HepG2 (cell line): Measurements from ENCODE around the gene SSPN. TPM values are rescaled to one million over a fixed set of nuclear protein-coding genes. Genes with fewer than 3 reads are reported as not detected.

Experiments used
- CAMTA2 ChIP-seq: sonication (generic); formaldehyde crosslinking; IDR thresholded peaks from 2 replicates; pipeline ENCODE4 v1.4.0; 2020; ENCODE audit warnings: mild to moderate bottlenecking, missing genetic modification reagents, borderline replicate concordance
- FOXK1 ChIP-seq: sonication (generic); formaldehyde crosslinking; IDR thresholded peaks from 2 replicates; pipeline ENCODE4 v1.4.0; 2020; ENCODE audit warnings: low read depth, missing genetic modification reagents, borderline replicate concordance
- GRHL1 ChIP-seq: sonication (generic); formaldehyde crosslinking; conservative IDR thresholded peaks from 2 replicates; pipeline ENCODE4 v1.8.0; 2022; ENCODE audit warnings: missing genetic modification reagents
- IRF9 ChIP-seq: sonication (generic); formaldehyde crosslinking; IDR thresholded peaks from 2 replicates; pipeline ENCODE4 v1.8.0; 2022; ENCODE audit warnings: missing genetic modification reagents, mild to moderate bottlenecking, borderline replicate concordance
- MLXIP ChIP-seq: sonication (generic); formaldehyde crosslinking; IDR thresholded peaks from 2 replicates; pipeline ENCODE4 v1.9.0; 2021; ENCODE audit warnings: missing genetic modification reagents, borderline replicate concordance
- NCOR1 ChIP-seq: fragments of 200-600 bp; sonication (generic); IDR thresholded peaks from 2 replicates; pipeline ENCODE4 v1.7.0; 2017; ENCODE audit warnings: antibody characterized with exemption, low read length, borderline replicate concordance
- NR2C2 ChIP-seq: sonication (generic); formaldehyde crosslinking; IDR thresholded peaks from 2 replicates; pipeline ENCODE4 v1.4.0; 2020; ENCODE audit warnings: missing genetic modification reagents, mild to moderate bottlenecking, moderate library complexity, borderline replicate concordance
- POLR2G ChIP-seq: fragments of 200-400 bp; formaldehyde crosslinking; IDR thresholded peaks from 2 replicates; pipeline ENCODE4 v1.6.1; 2018; ENCODE audit warnings: mild to moderate bottlenecking, low read depth, low read length, moderate library complexity
- SIN3A ChIP-seq: IDR thresholded peaks from 2 replicates; pipeline ENCODE4 v1.6.1; 2011; ENCODE audit warnings: low read depth, mild to moderate bottlenecking, control low read depth, low read length, borderline replicate concordance
- SMARCC2 ChIP-seq: fragments of 450-650 bp; IDR thresholded peaks from 2 replicates; pipeline ENCODE4 v1.6.1; 2017; ENCODE audit warnings: antibody characterized with exemption, mild to moderate bottlenecking
- TBL1XR1 ChIP-seq: fragments of 150-350 bp; IDR thresholded peaks from 2 replicates; pipeline ENCODE4 v1.6.1; 2014; ENCODE audit warnings: borderline replicate concordance, low read length; ENCODE audit not compliant: partially characterized antibody
- YEATS2 ChIP-seq: sonication (generic); formaldehyde crosslinking; IDR thresholded peaks from 2 replicates; pipeline ENCODE4 v1.4.0; 2020; ENCODE audit warnings: missing genetic modification reagents, borderline replicate concordance
- ZNF143 ChIP-seq: sonication (generic); formaldehyde crosslinking; IDR thresholded peaks from 2 replicates; pipeline ENCODE4 v1.4.0; 2020; ENCODE audit warnings: missing genetic modification reagents
- ZNF441 ChIP-seq: sonication (generic); formaldehyde crosslinking; IDR thresholded peaks from 2 replicates; pipeline ENCODE4 v1.7.0; 2021; ENCODE audit warnings: missing genetic modification reagents, borderline replicate concordance
- ZNF766 ChIP-seq: sonication (generic); formaldehyde crosslinking; IDR thresholded peaks from 2 replicates; pipeline ENCODE4 v1.5.0; 2020; ENCODE audit warnings: missing genetic modification reagents, borderline replicate concordance
- ZNF782 ChIP-seq: sonication (generic); formaldehyde crosslinking; IDR thresholded peaks from 2 replicates; pipeline ENCODE4 v1.4.0; 2020; ENCODE audit warnings: missing genetic modification reagents, mild to moderate bottlenecking, borderline replicate concordance
- ZNF83 ChIP-seq: sonication (generic); formaldehyde crosslinking; IDR thresholded peaks from 2 replicates; pipeline ENCODE4 v1.4.0; 2020; ENCODE audit warnings: missing genetic modification reagents, mild to moderate bottlenecking, borderline replicate concordance
- polyA plus RNA-seq, 8 experiments: library from polyadenylated mRNA; depleted of rRNA in 3 of 8; stranded (reverse) in 7 of 8; unstranded in 1 of 8; fragments of >200 nt; fragmentation: Illumina TruSeq in 4 of 8; extraction: Trizol in 4 of 8; gene quantifications; 2 replicates each; pipeline versions ENCODE4 v1.2.1 to v1.2.3, GENCODE V29; 2011 to 2016; ENCODE audit warnings: low read depth in 4 of 8, missing spikeins in 1 of 8, mixed read lengths in 1 of 8; ENCODE audit not compliant: insufficient read depth in 1 of 8
- total RNA-seq, 5 experiments: library from RNA; depleted of rRNA; stranded (reverse); fragments of >200 nt; fragmentation: Illumina TruSeq; extraction: Trizol; gene quantifications; 2 replicates each; pipeline ENCODE4 v1.2.3, GENCODE V29; 2016; ENCODE audit warnings: low read depth in 1 of 5

SSPN gene
- total and polyA plus RNA-seq, 2 of the 13 experiments (the other 11 are each of a cell fraction or from before 2014, with no cell fraction given), result not detected

GRCh38 chr12:26274441-26275312 lies 79.3 kb downstream of the SSPN start (continued):
- TF ChIP-seq CAMTA2 (CRISPR knock-in tag), result no peak
- 0 out of 2 replicates have a peak, but pooled peaks have one; percentile 34 for TF ChIP-seq SMARCC2
- no peak for TF ChIP-seq IRF9 (CRISPR knock-in tag)
- peak; percentile 76 for TF ChIP-seq POLR2G
- TF ChIP-seq NR2C2, result peak; percentile 45; the same call in 1 of the 2 replicates
- no peak for TF ChIP-seq ZNF83 (CRISPR knock-in tag)
- TF ChIP-seq ZNF143 (CRISPR knock-in tag), result no peak
- no peak for TF ChIP-seq MLXIP (CRISPR knock-in tag)
- TF ChIP-seq ZNF441 (CRISPR knock-in tag), result peak; percentile 53; the same call in 1 of the 2 replicates
- TF ChIP-seq GRHL1 (CRISPR knock-in tag), result no peak
- TF ChIP-seq ZNF766 (CRISPR knock-in tag), result no peak
- TF ChIP-seq YEATS2 (CRISPR knock-in tag), result no peak
- TF ChIP-seq SIN3A, result no peak
- no peak for TF ChIP-seq ZNF782 (CRISPR knock-in tag)
- peak; percentile 70; the same call in 1 of the 2 replicates for TF ChIP-seq FOXK1 (CRISPR knock-in tag)
- peak; percentile 44 for TF ChIP-seq TBL1XR1
- no peak for TF ChIP-seq NCOR1
